Measurements from ENCODE around the gene KLHL13.
"Not testable (repeated sequence)": the region's sequence is repeated elsewhere in the genome, so short reads cannot be mapped to it uniquely, and the experiment has no call there.

KLHL13 gene, protein sequence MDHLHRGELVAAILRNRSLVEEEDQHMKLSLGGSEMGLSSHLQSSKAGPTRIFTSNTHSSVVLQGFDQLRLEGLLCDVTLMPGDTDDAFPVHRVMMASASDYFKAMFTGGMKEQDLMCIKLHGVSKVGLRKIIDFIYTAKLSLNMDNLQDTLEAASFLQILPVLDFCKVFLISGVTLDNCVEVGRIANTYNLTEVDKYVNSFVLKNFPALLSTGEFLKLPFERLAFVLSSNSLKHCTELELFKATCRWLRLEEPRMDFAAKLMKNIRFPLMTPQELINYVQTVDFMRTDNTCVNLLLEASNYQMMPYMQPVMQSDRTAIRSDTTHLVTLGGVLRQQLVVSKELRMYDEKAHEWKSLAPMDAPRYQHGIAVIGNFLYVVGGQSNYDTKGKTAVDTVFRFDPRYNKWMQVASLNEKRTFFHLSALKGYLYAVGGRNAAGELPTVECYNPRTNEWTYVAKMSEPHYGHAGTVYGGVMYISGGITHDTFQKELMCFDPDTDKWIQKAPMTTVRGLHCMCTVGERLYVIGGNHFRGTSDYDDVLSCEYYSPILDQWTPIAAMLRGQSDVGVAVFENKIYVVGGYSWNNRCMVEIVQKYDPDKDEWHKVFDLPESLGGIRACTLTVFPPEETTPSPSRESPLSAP

DNA sequence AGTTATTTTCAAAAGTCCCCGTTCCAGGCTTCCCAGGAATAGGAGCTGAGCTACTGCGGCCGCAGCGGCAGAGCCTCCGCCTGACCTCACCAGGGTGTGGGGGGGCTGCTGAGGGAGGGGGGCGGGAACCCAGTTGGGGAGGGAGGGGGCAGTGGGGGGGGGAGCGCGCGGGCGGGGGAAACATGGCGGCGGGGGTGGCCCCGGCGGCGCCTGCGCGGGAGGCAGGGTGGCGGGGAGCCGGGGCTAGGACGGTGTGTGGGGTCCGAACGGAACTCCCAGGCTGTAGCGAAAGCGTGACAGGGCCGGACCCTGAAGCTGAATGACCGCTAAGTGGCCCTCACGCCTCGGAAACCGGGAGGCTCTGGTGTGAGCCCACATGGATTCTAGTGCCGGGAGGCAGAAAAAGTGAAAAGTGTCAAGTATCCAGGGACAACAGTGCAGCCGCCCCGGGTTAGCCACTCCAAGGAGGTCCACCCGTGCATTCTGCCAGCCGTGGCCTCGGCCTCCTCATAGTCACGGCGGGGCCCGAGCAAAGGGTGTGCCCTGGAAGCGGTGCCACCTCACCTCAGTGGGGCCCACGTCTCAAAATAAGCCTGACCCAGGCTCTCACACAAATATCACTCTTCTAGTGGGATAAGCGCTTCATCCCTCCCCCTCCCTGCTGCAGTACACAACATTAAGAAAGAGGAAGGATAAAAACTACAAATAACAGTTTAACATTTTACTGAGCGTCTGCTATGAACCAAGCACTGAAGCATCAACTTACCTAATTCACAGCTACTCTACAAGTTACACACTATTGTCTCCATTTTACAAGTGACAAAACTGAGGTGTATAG lies at the start of gene KLHL13:
TSS of gene KLHL13 (minus strand) at position 98 of the 838 bp plus-strand sequence. CDS start 88,337 bp downstream, outside the sequence.
- peak in 1 of 3 donors; percentile 0 for DNase-seq (ENCODE audit: low read depth in 2 of 3, low spot score in 1 of 3)

DNA sequence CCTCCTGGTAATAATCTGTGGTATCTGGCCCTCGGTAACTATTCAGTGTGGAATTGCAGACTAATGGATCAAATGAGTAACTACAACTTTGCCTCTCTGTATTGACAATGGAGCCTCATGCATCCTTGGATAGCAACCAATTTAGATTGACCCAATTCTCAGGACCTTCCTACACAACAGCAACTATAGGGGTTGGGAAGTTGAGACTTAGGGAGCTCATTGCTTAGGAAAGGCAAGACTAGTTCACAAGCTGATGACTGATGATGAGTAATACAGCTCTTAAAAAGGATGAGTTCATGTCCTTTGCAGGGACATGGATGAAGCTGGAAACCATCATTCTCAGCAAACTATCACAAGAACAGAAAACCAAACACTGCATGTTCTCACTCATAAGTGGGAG lies 47.5 kb upstream of the KLHL13 start:
- no peak for DNase-seq (ENCODE audit: low read depth in 2 of 3, low spot score in 1 of 3)

DNA sequence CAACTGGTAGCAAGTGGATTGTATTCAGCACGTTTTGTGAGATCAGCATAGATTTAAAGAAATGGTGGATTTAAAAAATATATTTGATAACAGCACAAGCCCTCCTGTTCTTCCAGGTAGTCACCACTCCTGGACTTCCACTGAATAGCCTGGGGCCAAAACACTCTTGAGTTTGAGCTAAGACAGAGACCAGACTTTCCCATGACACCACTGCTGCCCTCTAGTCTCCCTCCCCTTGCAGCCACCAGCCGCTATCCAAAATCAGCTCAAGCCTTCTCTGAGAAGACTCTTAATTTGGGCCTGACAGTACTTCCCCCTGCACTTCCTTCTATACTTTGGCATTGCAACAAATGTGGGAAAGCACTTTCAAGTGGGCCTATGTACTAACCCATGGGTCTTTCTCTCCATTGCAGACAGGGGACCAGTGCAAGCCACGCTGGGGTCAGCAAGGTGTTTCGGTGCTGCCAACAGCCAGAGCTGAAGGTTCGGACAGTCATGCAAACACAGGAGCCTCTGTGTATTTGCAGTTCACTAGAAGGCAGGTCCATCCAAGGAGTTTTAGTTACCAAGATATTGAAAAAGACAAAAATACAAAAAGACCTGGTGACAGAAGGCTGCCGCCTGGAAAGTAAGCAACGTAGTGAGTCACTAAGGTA lies 40.5 kb upstream of the KLHL13 start:
- no peak for DNase-seq (ENCODE audit: low read depth in 2 of 3, low spot score in 1 of 3)

DNA sequence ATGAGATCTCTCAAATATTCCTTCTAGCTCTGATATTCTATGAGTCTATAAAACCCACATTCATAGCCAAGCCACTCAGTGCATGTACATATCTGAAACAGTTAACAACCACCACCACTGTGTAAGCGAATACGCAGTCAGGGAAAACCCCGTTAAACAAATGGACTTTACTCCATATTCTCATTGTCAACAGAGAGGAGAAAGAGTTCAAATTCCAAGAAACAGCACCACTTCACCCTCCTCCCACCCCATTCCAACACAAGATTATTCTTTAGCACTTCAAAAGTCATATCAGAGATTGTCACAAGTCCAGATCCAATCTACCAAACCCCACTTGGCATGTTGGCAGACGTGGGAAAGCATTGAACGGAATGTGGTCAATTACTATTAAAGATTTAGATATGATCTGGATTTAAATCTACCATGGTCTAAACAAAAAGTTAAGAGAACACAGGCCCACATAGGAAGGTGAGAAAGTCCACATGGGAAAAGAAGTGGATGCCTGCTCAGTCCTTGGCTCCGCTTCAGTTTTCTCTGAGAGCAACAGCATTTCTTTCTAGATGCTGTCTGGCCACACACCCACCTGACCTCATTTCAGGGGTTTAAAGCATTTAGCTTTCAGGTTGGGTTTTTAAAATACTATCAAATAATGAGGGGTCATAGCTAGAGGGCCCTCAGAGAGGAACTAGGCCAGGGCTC lies 39.8 kb upstream of the KLHL13 start:
- DNase-seq (ENCODE audit: low read depth in 2 of 3, low spot score in 1 of 3): no peak

DNA sequence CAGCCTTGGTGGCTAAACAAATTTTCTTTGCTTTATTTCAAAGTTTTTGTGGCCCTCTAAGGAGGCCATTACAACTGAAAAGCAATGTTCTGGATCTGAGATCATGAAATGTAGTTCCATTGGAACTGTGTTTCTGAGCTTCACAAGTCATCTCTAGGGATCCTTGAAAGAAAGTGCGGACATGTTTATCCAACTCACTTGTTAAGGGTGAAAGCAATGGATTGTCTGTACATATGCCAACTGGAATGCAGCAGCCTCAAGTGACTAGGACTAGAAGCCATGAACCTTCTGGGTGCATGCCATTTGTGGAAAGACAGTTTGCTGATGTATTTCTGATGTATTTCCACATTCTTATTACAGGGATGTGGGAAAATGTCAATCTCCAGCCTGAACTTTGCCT lies 36.7 kb upstream of the KLHL13 start:
- DNase-seq (ENCODE audit: low read depth in 2 of 3, low spot score in 1 of 3): no peak

DNA sequence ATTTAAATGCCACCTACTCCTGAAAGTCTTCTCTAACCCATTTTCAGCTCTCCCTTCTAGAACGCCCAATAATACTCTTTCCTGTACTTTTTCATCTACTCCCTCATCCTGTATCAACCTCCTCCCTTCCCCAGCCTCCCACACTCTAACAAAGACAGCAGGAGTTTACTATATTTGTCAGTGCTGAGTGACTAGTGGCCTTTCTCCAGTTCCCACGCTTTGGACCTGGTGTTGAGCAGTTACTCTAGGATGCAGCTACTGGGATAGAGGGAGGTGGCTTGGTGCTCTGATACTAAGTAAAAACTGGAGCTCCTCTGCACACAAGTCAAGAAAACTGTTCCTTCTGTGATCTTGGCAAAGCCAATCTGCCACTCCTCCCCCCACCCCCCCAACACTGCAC lies 36.1 kb upstream of the KLHL13 start:
- DNase-seq (ENCODE audit: low read depth in 2 of 3, low spot score in 1 of 3): no peak

DNA sequence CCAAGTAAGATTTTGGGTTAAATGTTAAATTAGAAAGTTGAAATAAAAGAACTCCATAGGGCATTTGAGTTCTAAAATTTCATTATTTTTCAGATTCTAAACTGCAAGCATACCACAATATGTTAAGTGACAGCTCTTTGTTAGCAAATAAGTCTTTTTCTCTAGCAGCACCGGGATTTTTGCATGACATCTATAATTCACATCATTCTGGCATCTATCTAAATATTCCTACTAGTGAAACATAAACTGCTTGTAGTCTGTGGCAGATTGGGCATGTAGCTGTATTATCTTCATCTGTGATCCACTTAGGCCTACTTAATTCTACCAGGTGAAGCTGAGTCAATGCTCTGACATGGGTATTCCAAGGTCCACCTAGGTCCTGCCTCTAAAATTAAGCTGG lies 32.1 kb upstream of the KLHL13 start:
- DNase-seq (ENCODE audit: low read depth in 2 of 3, low spot score in 1 of 3): no peak

DNA sequence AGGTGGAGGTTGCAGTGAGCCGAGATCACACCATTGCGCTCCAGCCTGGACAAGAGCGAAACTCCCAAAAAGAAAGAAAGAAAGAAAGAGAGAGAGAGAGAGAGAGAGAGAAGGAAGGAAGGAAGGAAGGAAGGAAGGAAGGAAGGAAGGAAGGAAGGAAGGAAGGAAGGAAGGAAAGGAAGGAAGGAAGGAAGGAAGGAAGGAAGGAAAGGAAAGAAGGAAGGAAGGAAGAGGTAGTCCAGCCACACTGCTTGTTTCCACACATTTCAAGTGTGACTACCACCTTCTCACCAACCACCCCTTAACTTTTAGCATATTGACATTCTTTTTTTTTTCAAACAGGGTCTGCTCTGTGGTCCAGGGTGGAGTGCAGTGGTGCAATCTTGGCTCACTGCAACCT lies 31.2 kb upstream of the KLHL13 start:
- not testable (repeated sequence) for DNase-seq (ENCODE audit: low read depth in 2 of 3, low spot score in 1 of 3)

DNA sequence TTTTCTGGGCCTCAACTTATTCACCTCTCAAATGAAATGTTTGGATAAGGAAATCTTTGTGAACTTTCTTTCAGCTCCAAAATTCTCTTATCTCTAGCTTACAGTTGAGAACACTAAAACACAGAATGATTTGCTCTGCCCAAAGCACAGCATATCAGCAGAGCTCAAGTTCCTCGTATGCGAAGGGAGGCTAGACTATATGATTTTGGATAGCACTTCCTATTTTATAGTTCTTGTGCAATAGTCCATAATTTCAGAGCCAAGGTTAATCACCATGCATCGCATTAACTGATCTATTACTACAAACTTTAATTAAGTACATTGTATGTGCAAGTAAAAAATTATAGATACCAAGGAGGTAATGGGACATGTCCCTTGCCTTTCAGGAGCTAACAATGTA lies 27.0 kb upstream of the KLHL13 start:
- DNase-seq (ENCODE audit: low read depth in 2 of 3, low spot score in 1 of 3): no peak

DNA sequence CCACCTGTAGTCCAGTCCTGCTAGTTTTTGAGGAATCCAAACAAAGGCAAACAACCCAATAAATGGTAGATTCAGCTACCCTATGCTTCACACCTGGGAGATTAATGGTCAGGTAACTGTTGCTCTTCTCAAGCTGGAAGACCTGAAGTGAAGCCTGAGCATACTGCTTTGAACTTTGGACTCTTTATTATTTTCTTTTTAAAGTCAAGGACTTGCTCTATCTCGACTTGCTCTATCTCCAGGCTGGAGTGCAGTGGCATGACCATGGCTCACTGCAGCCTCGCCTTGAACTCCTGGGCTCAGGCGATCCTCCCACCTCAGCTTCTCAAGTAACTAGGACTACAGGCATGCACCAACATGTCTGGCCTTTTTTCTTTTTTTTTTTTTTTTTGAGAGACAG lies 14.7 kb upstream of the KLHL13 start:
- no peak for DNase-seq (ENCODE audit: low read depth in 2 of 3, low spot score in 1 of 3)

DNA sequence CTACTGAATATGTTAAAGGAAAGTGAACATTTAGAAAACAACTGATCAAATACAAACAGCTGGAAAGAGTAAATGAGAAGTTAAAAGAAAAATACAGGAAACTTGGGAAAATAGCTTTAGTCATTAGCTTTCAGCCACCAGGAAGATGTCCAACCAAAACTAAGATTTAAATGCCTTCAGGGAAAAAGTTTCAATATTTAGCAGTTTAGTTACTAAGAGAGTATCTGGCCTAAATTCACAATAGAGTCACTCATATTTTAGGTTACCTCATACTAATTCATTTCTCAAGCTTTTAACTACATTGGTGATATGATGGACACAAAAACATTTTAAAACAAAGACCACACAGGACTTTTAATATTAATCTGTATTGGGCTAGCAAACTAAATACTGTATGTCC lies 13.1 kb upstream of the KLHL13 start:
- DNase-seq (ENCODE audit: low read depth in 2 of 3, low spot score in 1 of 3): no peak

DNA sequence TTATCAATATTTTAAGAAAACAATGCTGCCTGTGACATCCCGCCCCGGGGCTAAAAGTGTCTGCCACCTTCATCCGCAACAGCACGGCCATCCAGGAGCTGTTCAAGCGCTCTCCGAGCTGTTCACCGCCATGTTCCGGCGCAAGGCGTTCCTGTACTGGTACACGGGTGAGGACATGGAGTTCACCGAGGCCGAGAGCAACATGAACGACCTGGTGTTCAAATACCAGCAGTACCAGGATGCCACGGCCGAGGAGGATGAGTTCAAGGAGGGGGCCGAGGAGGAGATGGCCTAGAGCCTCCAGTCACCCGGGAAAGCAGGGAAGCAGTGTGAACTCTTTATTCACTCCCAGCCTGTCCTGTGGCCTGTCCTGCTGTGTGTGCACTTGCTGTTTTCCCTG lies 12.1 kb upstream of the KLHL13 start:
- no peak for DNase-seq (ENCODE audit: low read depth in 2 of 3, low spot score in 1 of 3)

DNA sequence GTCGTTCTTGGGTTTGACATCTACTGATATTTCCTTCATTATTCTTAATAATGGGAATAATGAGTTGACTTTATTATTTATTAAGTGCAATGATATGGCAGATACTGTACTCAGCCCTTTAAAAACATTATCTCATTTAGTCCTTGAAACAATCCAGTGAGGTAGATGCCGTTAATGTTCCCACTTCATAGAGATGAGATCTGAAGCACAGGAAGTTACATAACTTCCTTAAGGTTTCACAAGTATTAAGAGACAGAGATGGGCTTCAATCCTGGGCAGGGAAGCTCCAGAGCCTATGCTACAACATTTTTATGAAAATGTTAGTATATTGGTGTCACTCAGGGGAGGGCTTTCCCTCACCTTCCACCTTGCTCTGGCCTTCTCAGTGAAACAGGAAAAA lies 9.7 kb upstream of the KLHL13 start:
- no peak for DNase-seq (ENCODE audit: low read depth in 2 of 3, low spot score in 1 of 3)

DNA sequence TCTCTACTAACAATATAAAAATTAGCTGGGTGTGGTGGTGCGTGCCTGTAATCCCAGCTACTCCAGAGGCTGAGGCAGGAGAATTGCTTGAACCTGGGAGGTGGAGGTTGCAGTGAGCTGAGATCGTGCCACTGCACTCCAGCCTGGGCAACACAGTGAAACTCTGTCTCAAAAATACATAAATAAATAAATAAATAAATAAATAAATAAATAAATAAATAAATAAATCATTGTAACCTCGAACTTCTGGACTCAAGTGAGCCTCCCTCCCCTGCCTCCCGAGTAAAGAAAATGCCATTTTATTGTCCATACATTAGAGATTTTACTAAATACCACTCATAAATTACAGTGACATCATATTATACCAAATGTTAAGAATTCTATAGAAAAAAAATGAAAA lies 7.6 kb upstream of the KLHL13 start:
- not testable (repeated sequence) for DNase-seq (ENCODE audit: low read depth in 2 of 3, low spot score in 1 of 3)

DNA sequence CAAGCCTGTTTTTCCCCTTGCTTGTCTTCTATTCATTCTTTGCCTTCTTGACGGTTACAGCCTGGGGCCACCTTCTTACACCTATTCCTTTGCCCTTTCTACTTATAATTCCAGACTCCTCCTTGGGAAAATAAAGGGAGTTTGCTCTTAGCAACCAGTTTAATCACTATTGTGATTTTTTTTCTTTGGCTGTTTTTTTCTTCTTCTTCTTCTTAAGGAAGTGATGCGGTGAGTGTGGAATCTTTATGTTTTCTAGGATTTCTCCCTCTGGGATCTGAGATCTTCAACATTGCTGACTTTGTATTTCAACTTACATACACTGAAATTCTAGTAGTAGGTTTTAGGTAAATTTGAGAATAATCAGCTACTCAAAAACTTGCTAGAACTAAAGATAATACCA lies 1.1 kb upstream of the KLHL13 start:
- no peak for DNase-seq (ENCODE audit: low read depth in 2 of 3, low spot score in 1 of 3)

DNA sequence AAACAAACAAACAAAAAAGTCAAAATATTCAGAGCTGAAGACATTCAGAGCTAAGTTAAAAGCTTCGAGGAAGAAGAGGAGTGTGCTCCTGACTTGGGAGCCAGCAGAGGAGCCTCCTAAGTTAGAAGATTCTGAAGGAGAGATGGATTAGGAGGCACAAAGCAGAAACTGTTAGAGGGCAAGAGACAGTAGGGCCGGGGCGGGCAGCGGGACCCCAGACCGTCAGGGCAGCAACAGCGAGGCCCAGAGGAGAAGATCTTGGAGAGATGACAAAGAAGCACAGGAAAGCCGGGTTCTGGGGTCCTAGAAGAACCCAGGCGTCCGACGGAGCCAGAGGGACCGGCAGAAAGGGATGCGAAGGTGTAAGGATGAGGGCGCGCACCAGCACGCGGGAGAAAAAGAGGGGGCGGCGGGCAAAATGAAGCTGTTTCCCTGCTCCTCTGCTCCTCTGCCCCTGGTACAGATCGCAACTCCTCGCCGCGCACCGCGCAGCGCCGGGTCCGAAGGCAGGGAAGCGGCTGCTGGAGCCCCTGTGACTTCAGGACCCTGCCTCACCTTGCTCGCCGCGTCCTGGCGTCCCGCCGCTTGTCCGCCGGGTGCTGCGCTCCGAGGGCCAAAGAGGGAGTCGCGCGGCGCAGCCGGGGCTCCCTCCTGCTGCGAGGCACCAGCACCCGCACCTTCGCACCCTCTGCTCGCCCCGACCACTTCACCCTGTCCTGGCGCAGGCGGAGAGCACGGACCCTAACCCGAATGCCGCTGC lies 477 bp downstream of the KLHL13 start:
- DNase-seq (ENCODE audit: low read depth in 2 of 3, low spot score in 1 of 3): no peak

DNA sequence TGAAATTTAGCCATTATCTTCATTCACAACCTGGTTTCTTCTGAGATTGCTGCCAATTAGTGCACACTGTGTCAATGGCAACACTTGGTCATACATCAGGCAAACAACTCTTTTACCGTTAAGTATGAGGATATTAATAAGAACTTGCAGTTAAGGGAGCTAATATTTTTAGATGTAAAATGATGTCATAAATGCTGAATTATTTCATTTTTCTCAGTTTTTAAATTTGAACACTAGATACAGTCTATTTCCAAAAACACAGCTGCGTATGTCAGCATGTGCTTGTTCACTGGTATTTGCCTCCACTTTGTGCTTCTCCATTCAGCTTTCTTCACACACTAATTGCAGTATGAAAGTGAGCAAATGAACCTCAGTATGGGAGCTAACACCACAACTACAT lies 1.6 kb downstream of the KLHL13 start:
- no peak for DNase-seq (ENCODE audit: low read depth in 2 of 3, low spot score in 1 of 3)

DNA sequence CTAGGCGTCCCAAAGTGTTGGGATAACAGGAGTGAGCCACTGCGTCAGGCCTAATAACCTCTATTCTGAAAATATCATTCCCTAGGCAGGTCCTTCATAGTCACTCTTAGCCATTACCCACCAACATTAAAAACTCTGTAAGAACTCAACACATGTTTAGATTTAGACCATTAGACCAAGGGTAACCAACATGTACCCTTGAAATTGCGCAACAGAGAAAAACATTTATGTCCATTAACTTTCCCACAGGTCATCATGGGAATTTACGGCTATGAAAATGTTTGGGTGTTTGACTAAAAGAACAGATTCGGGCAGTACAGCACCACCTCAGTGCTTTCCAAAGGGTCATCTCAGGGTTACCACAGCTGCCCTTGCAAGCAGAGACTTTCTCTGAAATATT lies 7.5 kb downstream of the KLHL13 start:
- no peak for DNase-seq (ENCODE audit: low read depth in 2 of 3, low spot score in 1 of 3)

DNA sequence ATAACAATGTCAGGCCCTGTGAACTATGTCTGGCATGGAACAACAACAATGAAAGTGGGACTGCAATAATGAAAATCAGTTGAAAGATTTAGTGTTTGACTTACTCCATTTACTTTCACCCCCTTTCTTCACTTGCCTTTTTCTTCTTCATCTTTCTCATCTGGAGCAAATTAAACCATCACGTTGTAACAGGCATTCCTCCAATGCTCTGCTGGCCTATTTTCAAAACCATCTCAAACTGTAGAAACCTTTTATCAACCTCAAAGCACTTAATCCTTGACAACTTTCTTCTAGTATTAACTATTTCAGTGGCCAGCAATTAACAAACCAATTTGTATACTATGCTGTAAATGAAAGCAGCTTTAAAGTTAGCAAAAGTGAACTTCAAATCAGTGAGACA lies 8.3 kb downstream of the KLHL13 start:
- DNase-seq (ENCODE audit: low read depth in 2 of 3, low spot score in 1 of 3): no peak

DNA sequence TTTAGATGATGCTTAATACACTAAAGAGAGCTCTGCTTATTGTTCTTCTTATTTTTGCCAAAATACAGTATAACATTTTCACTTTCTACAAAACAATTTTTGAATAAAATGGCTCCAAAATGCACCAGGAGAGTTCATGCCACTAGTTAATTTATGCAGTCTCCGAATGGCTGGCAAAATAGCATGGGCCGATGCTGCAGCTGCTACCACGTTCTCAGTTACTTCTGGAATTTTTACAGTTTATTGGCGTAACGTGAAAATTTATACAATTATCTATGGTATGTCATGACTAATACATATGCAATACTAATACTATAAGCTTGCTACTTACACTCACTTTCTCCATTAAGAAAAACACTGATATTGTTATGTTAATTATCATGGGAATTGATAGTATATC lies 16.5 kb downstream of the KLHL13 start:
- DNase-seq (ENCODE audit: low read depth in 2 of 3, low spot score in 1 of 3): no peak
